ENCODE data around the gene EIF4A2.
"Not testable (repeated sequence)": the region's sequence is repeated elsewhere in the genome, so short reads cannot be mapped to it uniquely, and the experiment has no call there.

DNA sequence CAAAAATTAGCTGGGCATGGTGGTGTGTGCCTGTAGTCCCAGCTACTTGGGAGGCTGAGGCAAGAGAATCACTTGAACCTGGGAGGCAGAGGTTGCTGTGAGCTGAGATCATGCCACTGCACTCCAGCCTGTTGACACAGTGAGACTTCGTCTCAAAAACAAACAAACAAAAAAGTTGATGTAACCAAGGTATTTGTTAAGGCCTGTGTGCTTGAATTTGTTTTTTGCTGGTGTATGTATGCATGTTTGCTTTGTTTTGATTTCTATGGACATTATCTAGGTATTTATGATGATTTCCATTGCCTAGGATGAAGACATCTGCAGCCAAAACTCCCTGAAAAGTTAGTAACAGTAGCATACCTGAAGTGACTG is 39.0 kb downstream of the EIF4A2 start:
- TF ChIP-seq YY1 (IDR thresholded peaks at IDR 0.05; ENCODE audit: insufficient read depth, insufficient read length); SUZ12 (IDR thresholded peaks at IDR 0.05; ENCODE audit: extremely low read depth, insufficient read depth, insufficient read length): not testable (repeated sequence)

Measured in NT2/D1 (cell line).